Stimulated activated CD4-positive, alpha-beta T cell treated with anti-CD3 and anti-CD28 coated beads, Interleukin-2, amount 100 ng/mL, for 48 hours (primary cell): Measurements from ENCODE around the gene SH3PXD2A.

Experiments
- DNase-seq, 2 donors: peaks; one replicate each; pipeline ENCODE4 v3.0.0-alpha.2; 2020

Gene SH3PXD2A

DNA sequence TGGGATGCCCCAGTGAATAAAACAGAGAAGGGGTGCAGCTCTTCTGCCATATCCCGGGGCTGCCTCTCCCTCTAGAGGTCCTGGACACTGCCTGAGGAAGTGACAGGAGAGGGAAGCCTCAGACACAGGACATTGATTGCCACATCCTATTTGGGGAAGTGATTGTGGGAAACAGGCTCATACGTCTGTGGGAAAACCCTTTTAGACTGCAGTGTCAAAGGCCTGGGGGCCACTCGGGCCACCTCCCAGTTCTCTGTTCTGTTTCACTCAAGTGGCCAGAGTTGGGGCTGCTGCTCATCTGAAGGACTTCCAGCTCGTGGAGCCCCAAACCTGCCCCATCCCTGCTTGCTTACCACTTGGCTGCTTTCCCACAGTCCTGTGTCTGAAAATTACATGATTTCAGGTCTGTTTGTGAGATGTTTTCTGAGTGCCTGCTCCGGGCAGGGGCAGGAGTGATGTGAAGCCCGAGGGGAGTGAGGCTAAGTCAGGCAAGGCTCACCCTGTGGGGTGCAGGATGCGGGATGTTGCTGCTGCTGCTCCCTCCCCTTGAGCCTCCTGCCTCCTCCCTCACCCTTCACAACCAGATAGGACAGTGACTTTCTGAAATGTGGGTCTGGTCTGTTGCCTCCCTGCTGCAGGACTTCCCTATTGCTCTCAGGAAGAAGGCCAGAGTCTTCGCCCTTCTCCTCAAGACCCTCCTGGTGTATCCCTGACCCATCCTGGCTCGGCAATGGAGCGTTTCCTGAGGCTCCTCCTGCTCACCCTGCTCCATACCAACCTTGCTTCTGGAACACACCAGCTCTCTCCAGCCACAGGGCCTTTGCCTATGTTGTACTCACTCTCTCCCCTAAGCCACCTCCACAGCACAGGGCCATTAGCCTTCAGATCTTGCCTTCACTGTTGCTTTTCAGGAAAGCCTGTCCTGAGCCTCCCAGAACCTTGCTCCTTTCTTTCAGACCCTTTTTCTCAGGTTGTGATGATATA, 303.5 kb downstream of the SH3PXD2A start:
- DNase-seq = no peak

DNA sequence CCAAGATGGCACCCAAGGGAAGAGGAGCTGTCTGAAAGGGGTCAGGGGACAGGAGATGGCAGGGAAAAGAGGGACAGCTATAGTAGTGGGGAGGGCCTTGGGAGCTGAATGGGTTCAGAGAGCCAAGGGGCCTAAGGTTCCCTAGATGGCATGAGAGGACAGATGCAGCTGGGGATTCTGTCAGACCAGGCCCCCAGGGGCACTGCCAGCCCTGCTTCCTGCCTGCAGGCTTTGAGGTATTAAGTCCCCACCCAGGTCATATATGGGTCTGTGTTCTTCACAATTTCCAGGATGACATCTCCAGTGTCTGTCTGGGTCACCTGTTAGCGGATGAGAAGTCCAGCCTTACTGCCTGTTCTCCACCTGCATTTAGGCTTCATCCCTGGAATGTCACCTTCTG, 305.1 kb downstream of the SH3PXD2A start:
- DNase-seq = no peak

DNA sequence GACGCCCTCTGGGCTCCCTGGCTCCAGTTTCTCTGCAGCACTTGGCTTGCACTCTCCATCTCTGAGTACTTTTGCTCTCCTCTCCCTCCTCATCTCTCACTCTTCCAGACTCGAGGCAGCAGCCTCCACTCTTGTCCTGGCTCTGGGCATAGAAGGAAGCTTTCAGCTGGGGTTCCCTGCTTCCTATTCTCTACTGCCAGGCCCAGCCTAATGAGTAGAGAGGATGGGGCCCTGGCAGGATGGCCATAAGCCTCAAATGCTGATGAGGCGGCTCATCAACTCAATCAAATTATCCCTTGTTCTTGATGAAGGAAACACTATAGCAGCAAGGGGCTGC, 306.1 kb downstream of the SH3PXD2A start:
- no peak for DNase-seq

DNA sequence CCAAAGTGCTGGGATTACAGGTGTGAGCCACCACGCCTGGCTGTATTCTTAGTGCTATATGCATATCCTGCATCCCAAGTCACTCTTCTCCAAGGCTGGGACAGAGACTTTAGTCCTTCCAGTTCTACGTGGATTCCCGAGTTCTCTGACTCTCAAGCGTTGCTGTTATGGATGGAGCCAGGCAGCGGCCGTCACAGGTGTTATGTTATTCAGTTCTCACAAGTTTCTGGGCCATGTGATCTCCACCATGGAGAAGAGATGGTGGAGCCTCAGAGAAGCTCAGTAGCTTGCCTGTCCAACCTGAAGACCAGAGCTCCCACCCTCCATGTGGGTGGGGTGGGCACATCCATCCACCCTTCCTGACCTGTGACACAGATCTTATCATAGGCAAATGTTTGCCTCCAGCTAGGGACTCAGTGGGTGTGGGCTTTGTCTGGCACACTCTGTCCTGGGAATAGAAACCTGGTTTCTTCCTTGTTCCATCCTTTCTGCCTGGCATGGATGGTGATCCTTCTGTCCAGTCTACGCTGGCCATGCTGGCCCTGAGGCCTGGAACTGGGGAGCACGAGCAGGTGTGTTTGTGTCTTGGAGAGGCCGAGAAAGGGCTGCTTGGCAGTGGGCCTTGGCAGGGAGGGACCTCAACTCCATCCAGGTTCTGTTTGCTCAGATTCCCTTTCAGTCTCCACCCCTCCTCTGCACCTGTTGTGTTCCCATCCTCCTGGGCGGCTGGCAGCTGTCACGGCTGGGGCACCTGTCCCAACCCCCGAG, 306.6 kb downstream of the SH3PXD2A start:
- no peak for DNase-seq

DNA sequence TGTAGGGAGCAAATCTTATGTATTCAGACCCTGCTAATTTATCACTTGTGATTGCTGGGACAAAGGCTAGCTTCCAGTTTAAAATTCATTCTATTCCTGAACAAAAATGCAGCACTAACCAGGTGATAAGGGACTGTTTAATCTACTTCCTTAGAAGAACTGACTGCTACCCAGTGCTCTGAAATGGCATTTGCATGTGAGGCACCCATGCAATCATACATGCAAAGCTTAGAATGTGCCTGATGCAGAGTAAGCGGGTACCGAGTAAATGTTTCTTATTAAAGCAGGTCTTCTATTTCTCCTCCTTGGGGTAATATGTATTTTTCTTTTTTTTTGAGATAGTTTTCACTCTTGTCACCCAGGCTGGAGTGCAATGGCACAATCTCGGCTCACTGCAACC, 307.4 kb downstream of the SH3PXD2A start:
- DNase-seq = no peak

DNA sequence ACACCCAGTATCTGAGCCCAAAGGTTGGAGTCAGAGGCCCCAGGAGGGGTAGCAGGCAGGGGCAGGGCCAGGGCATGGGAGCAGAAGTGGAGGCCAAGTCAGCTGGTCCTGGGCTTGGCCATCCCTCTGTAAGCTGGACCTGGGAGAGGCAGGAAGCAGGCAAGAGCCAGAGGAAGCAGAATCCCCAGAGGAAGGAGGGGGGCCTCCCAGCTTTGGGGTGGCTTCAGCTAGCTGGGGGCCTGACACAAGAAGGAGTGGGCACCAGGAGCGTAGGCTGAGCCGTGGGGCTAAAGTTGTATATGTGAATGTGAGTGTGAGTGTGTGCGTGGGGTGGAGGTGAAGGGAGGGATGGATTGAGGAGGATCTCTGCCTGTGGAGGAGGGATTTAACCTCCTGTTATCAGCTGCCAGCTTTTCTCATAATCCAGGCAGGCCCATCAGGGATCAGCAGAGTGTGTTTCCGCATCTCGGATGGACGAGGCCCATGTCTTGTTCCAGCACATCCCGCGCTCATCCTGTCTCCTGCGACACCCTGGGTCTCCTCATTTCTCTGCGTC, 307.9 kb downstream of the SH3PXD2A start:
- no peak for DNase-seq

DNA sequence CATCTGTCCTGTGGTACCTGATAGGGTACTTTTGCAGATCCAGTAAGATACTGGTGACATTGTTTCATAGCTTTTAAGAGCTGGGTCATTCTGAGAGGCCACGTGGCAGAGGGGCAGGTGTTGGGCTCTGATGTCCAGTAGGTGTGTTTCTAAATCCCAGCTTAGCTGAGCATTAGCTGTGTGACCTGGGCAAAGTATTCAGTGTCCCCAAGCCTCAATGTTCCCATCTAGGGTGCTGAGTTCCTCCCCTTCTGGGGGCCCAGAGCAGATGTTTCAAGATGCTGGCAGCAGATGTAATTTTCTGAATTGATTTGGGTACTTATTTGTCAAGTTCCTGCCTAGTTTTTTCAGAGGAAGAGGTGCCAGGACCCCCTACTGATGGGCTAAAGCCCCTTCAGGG, 309.0 kb downstream of the SH3PXD2A start:
- no peak for DNase-seq

DNA sequence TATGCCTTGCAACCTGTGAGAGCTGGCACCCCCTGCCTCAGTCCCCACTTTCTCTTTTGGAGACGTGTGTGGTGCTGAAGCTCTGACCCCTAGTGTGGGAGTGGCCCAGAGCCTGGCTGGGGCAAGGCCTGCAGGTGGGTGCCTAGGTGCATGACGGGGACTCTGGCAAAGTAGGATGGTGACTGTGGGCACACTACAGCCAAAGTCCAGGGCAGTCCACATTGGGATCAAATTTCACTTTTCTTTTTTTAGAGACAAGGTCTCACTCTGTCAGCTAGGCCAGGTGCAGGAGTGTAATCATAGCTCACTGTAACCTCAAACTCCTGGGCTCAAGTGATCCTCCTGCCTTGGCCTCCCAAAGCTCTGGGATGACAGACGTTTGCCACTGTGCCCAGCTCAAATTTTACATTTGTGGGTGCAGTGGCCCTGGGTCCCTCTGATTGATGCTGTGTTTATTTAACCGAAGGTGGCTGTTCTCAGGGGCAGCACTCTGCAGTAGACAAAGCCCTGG, 309.6 kb downstream of the SH3PXD2A start:
- DNase-seq = no peak

DNA sequence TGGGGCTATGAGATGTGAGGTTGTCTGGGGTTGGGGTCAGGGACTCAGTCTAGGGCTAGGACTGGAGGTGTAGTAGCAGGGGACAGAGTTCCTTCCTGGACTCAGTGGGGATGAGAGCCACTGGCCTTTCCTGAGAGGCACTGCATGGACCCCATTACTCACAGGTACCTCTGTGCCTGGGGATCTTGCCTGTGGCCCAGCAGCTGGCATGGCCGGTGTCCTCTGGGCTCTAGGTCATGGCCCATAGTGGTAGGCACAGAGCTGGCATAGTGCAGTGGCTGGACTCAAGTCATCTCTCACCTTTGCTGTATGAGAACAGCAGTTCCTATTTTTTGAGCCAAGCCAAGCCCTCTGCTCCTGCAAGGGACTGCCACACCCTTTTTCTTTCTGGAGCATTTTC, 310.0 kb downstream of the SH3PXD2A start:
- no peak for DNase-seq

DNA sequence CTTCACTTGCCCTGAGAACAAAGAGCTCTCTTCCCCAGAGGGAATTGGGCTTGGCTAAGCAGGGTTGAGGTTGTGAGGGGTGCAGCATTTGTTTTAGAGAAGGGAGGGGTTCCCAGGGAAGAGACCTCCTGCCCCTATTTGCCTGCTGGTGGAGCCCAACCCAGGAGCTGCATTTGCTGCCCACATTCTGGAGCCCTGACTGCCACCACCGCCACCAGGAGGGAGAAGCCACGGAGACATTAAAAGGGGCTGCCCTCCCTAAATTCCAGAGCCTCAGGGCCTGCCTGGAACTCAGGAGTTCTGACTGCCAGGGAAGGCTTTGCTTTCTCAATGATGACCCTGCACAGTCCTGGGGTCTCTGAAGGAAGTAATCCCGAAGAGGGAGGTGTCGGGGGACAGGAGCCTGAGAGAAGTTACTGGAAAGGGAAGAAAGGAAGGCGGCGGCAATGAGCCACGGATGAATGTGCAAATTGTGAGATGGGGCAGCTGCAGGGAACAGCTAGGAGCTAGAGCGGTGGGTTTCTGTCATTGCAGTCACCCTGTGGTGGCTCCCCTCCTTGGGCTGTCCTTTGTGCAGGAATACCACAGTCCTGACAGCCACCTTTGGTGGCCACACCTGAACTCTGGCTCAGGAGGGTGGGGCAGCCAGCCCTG, 310.6 kb downstream of the SH3PXD2A start:
- DNase-seq = no peak
